Activated CD4-positive, alpha-beta T cell treated with anti-CD3 and anti-CD28 coated beads for 4 hours (primary cell): ENCODE measurements around the gene ADAMTS3.

Experiments
- DNase-seq, 2 donors: peaks; one replicate each; pipeline ENCODE4 v3.0.0-alpha.2; 2020

The ADAMTS3 gene

DNA sequence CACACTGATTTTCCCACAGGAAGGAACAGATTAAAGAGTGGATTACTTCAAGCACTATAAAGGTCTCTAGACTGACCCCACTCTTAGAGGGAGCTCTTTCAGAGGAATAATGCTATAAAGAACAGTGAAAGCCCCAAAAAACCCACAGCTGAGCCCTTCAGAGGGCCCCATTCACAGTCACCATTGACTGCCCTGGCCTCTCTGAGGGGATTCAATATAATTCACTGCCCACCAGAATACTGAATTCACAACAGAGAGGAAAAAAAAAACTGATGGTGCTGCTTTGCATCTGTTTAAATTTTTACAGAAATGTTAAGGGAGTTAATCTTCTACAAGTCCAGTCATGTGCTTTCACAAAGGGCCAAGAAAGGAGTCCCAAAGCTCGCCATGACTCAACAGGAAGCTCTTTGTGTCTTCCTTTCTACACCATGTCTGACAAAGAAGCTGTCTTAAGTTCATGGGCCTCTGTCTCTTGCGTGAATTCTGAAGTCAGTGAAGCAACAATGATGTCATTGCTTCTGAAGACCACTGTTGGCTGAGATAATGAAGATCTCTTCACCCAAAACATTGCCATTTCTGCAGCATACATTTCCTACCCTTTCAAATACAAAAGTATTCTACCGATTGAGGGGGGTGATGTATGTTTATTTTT is 174.9 kb downstream of the ADAMTS3 start:
- no peak for DNase-seq

DNA sequence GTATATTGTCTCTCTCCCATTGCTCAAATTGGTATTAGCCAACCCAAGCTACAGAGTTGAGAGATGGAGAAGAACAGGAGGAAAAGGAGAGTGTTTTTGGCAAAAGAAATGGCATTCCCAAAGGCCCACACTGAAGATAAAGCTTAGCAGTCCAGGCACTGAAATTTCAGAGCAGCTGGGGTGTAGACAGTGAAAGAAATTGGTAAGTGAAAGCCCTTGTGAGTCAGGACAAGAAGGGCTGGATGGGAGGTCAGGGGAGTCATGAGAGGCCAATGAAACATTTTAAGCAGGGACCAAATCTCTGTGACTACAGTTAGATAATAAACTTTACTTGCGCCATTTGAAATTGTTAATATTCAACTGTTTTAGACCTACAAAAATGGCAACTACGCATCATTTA is 177.7 kb downstream of the ADAMTS3 start:
- no peak for DNase-seq

DNA sequence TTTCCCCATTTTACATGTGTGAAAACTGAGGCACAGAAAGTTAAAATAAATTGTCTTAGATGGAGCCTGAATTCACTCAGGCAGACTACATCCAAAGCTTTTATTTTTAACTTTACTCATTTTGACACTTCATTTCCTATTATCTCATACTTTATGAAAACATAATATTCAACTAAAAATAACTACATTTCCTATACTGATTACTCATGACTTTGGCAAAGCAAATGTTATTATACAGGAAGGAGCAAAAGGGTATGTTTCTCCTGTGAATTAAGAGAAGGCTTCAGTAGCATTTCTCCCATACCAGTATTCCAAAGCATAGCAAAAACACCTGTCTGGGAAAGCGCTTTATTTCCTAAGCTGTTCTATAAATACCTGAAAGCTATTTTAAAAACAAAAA is 178.6 kb downstream of the ADAMTS3 start:
- no peak for DNase-seq

DNA sequence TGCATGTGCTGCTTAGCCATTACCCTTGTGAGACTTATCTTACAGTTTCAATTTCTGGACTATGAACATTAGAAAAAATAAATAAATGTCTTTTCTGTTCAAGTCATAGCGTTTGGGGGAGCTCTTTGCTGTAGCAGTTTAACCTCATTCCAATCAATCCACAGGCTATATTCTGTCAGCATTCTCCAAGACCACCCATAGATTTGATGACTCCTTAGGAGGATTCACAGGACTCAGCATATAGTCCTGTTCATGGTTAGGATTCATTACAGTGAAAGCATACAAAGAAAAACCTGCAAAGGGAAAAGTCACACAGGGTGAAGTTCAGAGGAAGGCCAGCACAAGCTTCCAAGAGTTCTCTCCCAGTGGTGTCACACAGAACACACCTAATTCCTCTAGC is 180.5 kb downstream of the ADAMTS3 start:
- DNase-seq: no peak

DNA sequence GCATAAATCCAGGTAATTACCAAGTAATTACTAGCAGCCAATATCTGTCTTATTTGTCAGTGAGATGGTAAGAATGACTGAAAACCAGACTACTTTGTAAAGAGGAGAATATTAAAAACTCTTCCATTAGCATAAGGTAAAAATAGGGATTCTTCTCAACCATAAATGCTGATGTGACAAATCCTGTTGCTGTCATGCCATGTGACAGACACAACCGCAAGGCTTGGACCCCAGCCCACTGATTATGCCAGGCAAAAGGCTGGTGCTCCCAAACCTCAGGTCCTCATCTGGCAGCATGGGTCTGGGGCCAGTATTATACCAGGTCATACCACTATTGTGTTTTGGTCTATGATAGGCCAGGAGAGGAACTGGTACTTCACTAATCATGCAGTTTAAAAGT is 181.1 kb downstream of the ADAMTS3 start:
- DNase-seq: no peak

DNA sequence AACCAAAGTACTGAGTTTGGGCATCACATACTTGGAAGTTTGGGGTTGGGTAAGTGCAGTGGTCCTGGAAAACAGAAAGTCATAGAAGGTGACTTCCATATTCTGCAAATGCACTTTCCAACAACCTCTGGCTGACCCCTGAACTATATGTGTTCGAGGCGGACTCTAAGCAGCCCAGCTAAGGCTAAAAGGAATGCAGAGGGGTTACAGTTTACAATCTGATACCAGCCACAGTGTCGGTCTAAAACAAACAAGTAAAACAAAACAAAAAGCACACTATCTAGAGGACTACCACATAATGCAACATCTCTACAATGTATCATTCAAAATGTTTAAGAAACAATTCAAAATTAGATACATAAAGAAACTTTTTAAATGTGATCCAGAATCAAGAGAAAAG is 185.6 kb downstream of the ADAMTS3 start:
- no peak for DNase-seq

DNA sequence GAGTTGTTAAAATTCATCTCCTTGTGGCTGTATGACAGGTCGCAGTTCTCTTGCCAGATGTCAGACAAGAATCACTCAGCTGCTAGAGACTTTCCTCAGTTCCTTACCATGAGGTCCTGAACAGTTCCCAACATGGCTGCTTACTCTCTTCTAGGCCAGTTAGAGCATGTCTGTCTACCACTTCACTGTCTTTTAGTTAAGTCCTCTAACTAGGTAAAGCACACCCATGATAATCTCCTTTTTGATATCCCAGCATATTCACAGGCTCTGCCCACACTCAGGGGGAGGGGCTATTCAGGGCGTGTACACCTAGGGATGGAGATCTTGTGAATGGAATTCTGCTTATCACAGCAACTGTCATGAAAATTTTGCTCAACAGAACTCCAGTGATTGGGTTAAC is 190.1 kb downstream of the ADAMTS3 start:
- no peak for DNase-seq

DNA sequence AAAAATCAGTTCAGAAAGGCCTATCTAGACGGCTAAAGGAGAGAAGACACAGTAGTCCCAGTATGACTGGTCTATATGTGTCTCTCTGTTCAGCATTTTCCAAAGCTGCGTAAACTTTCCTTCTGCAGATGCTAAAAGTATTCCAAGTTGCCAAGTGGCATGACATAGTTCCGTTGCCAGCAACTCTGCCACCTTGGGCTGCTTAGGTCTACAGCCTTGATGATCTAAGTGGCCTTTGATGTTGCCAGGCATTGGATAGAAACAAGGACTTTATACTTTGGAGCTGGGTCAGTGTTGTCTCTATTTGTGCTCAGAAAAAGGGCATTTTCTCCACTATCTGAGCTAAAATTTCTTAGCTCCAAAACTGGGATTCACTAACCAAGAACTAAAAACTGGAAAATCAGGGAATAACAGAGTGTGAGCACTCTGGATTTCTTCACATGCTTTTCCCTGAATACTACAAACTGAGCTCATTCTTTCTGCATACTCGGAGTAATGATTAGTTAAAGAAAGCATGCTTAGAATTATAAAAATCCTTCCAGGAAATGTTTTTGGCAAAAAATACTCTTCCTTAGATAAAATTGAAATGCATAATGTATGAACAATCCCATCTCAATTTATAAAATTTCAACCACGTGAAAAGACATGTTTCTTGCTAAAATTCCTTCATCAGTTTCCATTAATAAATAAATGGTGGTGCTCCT is 191.4 kb downstream of the ADAMTS3 start:
- DNase-seq: no peak

DNA sequence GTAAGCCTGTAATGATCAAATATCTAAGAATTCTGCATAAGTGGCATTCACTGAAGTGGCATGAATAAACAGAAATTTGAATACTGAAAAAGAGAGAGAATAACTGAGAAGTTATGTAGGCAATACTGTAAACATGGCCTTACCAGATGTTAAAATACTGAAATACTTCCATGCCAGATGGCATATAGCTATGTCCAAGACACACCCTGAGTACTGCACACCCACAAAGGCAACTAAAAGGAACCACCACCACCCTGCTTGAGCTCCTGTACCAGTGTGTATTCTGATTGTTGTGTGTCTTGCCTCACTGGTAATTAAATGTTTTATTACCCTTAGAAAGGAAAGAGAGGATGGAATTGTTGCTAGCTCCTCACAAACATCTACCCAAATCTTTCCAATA is 192.1 kb downstream of the ADAMTS3 start:
- DNase-seq: no peak

DNA sequence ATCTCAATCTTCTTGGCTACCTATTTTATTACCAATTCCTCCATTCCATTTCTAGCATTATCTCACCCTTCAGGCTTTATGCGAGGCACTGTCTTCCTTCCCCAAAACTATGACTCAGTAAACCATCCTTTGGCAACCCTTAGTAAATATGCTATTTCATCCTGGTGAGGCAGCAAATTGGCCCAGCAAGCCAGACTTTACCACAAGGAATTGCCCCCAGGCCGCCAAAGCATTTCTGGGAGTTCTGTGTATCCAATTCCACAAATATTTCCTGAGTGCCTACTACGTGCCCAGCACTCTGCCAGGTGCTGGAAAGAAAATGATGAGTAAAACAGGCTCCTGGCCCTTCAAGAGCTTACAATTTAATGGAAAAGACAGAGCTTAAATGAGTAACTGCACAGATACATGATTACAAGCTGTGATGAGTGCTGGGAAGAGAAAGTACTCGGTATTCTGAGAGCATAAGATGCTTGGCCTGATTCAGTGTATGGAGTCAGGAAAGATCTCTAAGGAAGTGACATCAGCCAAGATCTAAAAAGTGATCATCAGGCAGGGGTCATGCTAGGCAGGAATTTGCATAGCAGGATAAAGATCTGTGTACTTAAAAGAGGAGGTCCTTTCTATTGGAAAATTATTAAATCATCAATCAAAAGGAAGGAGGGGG is 193.8 kb downstream of the ADAMTS3 start:
- DNase-seq: no peak

DNA sequence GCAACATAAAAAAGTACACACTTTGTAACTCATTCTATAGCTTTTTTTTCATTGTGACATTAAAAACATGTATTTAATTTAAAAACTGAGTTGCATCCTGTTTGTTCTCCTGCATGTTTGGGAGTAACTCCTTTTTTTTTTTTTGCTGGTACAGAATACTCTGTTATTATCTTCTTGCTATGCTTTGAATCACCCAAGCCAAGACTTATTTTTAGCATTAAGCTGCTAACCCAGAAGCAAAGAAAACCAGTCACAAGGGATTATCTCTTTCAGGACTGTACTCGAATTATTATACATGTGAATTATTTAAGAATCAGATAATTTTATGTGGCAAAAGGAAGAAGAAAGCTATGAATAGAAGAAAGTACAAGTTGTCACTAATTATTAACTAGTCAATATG is 194.9 kb downstream of the ADAMTS3 start:
- DNase-seq: no peak

DNA sequence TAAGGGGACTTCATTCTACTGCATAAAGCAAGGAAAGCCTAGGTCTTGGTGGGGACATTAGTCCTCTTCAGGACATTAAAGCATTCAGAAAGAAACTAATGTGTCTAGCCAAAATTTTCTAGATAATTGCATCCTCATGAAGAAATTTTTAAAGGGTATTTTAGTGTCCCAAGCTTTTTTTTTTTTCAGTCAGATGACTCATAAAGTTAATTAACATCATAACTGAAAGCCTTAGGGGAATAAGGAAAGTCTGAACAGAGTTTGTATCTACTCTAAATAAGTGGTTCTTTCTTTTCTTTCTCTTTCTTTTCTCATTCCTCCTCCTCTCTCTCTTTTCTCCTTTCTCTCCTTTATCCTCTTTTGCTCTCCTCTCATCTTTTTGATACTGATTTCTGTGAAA is 202.4 kb downstream of the ADAMTS3 start:
- DNase-seq: no peak

DNA sequence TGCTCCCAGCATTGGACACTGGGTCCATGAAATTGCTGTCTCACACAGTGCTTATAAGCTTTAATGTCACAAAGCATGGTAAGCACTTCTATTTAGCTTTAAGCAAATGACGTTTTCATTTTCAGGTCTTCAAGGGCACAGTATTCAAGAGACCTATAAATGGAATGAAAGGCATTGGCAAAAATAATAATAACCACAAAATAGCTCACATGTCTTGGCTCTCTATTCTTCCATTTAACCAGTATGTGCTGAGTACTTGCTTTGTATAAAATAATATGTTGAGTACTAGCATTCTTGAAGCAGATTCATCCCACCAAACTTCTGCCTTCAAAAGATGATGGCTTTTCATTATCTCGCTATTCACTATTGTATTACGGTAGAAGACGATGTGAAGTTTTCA is 203.0 kb downstream of the ADAMTS3 start:
- no peak for DNase-seq

DNA sequence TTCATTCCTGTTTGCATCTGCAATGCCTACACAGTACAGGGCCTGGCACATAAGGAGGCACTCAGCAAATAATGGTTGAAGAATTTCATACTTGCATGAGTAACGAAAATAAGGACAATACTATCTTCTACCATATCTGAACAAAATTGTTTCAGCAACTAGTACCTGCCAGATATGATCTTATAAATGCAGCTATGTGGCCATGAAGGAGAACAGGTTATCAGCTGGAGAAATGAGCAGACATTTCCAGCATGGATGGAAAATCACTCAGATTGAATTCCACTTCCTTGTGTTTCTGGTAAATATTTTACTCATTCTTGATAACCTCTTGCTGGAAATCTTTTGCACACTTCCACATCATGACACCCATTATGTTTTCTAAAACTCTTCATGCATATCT is 204.0 kb downstream of the ADAMTS3 start:
- DNase-seq: no peak

DNA sequence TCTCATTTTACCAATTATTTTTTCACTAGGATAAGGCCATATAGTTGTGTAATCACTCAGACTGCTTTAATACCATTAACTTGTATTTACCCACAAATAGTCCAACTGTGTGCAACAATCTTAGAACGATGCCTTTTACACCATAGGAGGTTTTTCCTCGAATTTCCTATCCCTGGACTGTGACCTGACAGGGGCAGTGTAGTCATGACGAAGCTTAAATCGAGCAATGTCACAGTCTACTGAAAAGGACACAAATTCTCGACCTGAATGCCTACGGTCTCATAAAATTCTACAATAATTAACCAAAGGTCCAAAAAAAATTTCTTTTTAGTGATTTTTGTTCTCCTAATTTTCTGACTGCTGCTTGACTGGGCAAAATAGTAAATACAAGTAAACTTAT is 208.9 kb downstream of the ADAMTS3 start:
- DNase-seq: no peak

DNA sequence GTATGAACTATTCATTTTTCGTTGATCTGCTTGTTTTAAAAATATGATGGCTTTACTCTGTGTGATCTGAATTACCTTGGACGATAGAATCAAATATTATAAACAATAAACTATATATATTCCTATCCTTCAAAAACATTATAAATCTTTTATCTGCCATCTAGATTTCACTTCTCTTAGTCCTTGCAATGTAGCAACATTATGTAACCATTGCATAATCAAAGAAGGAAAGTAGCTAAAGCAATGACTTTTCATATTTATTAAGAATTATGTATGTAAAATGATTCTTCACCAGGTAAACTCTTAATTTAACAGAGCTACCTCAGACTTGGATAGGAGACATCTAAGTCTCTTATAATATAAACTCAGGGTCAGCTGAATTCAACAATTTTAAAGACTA is 210.5 kb downstream of the ADAMTS3 start:
- DNase-seq: no peak

DNA sequence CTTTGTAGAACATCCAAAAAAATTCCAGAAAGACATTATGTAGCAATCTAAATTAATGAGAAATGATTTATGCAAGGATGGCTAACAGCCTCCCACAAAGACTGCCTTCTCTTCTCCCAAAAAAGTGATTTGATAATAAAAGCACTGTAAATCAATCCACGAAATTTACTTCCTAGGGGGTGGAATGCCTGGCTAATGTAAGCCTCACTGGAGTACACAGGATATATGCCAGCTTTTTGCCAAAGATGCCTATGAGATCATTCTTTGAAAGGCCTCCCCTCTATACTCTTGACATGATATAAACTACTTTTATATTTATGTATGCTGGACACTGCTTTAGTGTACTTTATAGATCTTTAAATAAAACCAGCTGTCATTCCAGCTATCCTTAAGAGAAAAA is 211.1 kb downstream of the ADAMTS3 start:
- no peak for DNase-seq

DNA sequence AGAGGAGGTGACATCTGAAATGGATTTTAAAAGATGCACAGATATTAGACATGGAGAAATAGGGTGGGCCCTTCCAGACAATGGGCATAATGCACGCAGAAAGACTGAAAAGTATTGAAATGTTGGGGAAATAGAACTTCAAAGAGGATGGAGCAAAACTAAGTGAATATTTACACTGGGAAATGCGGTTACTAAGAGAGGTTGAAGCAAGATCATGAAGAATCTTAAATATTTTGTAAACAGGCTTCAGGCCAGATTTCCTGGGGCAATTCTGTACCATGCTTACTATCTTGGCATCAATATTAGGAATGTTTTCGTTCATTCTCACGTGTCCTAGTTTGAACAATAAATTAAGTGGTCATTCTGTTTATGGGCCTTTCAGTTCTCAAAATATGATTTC is 216.3 kb downstream of the ADAMTS3 start:
- no peak for DNase-seq

DNA sequence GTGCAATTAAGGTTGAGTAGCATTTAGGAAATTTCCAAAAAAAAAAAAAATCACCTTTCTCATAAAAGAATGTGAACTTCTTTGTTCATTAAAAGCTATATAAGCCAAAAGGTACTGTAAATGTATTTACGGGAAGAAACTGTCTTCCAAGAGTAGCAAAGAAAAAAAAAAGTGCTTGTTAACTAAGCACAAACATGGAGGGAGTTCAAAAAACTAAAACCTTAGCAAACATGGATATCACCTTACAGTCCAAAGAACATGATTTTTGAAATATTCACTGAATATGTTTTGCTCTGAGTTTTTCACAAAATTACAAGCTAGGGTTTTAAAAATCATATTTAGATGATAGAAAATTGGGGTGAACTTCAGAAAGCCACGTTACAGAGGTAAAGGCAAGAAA is 217.5 kb downstream of the ADAMTS3 start:
- no peak for DNase-seq

DNA sequence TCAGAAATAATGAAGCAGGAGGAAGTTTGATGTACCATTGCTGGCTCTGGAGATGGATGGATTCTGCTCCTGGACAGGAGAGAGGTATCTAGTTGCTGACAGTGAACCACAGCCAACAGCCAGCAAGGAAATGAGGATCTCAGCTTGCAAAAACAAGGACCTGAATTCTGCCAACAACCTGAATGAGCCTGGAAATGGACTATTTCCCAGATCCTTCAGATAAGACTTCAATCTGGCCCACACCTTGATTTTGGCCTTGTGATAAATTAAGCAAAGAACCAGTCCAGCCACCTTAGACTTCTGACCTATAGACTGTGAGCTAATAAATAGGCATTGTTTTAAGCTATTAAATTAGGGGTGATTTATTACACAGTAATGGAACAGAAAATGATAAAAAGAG is 220.3 kb downstream of the ADAMTS3 start:
- DNase-seq: no peak

DNA sequence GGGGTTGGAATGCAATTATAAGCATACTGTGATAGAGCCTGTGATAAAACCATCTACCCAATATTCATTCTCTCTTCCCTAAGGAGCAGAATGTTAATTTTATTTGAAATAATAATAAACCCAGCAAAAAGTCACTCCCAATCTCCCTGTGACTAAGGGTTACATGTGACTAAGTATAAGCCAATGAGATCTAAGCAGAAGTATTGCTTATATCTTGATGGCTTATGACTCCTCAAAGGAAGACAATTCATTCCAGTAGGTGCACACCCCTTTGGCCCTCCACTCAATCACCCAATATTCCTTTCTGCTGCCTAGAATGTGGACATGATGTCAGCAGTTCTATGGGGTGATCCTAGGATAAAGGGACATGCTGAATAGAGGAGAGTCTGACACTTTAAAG is 224.6 kb downstream of the ADAMTS3 start:
- DNase-seq: no peak

DNA sequence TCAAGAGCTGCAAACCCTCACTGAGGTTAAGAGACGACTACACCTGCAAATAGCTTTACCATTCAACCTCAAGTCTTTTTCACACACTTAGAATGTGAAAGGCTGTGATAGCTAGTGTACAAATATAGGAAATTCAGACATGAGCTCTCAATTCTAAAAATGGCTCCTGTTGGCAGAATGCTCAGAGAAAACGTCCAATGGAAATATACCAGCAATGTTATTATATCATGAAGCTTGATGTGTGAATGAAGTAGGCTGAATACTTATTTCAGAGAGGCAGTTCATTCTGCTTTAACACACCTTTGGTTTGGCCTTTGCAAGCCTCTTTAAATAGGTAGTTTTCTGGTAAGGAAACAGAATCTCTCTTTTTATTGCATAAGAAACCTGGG is 227.6 kb downstream of the ADAMTS3 start:
- no peak for DNase-seq

DNA sequence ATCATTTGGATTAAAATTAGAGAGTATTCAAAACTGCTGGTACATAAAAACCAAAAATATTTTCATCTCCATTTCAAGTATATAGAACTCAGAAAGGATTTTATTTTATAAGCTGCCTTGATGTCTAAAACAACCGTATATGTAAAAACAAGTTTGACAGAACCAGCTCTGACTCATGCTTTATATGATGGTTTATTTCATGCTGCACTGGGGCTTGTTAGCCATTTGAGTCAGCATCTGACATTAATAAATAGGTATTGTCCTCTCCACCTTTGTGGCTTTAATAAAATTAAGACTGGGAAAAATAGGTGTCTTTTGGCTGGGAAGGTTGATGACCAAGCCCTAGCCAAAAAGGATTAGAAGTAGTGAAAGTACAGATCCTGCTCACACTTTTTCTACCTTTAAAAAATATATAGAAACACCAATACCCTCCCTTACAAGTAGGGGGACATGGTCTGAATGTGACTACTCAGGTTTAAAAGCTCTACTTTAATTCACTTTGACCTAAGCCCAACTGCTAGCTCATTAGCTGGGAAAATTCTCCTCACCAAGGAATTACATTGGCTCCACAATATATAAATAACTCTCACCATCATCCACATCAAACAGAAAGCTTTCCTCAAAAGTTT is 228.1 kb downstream of the ADAMTS3 start:
- no peak for DNase-seq

DNA sequence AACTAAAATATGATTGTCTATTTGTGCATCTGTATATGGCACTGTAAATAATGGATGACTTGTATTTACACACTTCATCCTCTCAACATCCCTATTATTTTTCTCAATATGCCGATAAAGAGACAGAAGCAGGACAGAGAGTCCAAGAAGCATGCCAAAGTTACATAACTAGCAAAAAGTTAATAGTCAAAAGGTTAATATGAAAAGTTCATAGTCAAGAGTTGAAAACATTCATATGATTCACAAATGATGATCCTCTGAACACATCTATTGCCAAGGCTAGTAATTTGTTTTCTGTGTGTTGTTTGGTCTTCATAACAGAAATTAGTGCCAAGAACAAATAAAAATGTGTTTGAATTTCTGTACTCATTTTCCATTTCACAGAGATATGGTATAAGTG is 231.0 kb downstream of the ADAMTS3 start:
- DNase-seq: no peak
